NCI-H345 (cell line): Measurements from ENCODE around the gene XAB2.

Experiments
- DNase-seq: peaks from one replicate; lab custom pipeline; 2025; lab: John Stamatoyannopoulos, UW

The XAB2 gene

DNA sequence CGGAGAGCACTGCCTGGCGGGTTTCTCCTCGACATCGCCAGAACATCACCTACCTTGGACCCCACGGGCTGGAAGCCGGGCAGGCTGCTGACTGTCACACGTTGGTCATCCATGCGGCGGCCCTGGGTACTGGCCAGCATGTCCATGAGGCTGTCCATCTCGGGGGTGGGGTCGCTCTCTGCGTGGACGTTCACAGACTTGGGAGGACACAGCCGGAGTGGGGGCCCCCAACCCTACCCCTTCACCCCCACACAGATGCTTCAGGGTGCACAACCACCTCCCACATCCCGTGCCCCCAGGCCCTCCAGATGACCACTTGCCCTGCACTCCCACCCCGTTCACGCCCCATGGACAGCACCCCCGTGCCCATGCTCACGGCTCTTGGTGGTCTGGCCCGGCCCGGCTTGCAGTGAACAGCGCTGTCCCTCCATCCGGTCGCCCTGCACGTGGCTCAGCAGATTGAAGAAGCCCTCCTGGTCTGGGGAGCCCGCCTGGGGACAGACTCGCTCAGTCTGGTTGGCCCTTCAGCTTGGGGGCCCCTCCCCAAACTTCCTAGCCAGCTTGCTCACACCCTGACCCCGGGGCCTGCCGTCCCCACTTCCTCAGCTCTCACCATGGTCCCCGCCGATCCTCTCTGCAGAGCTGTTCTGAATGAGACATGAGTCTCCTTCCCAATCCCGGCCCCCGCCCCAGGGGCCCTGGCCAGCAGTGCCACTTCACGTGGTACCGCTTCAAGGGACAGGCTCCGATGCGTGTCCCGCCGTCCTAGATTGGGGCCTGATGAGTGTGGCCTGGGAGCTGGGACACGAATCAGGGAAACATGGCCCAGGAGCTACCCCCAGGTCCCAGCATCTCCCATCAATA, 3.2 kb upstream of the XAB2 start:
- no peak for DNase-seq

- no peak for DNase-seq
Measured at GRCh38 chr19:7631577-7631976, 2.2 kb upstream of the XAB2 start.

- DNase-seq: no peak
Measured at GRCh38 chr19:7628589-7629311, 595 bp downstream of the XAB2 start.

DNA sequence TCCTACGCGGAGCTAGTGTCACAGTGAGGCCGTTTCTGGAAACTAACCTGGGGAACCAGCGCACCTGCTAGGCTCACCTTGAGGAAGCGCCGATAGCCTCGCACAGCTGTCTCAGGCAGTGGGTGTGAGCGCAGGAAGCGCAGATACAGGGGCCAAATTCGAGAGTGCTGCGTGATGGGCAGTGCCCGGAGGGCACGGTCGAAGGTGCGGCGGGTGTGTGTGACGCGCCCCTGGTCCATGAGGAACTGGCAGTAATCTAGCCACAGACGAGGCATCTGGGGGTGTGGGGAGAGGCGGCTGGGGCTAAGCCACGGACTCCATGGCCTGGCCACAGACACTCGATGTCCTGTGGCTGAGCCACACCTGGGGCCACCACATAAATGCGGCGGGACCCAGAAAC, 2.2 kb downstream of the XAB2 start:
- DNase-seq: no peak

DNA sequence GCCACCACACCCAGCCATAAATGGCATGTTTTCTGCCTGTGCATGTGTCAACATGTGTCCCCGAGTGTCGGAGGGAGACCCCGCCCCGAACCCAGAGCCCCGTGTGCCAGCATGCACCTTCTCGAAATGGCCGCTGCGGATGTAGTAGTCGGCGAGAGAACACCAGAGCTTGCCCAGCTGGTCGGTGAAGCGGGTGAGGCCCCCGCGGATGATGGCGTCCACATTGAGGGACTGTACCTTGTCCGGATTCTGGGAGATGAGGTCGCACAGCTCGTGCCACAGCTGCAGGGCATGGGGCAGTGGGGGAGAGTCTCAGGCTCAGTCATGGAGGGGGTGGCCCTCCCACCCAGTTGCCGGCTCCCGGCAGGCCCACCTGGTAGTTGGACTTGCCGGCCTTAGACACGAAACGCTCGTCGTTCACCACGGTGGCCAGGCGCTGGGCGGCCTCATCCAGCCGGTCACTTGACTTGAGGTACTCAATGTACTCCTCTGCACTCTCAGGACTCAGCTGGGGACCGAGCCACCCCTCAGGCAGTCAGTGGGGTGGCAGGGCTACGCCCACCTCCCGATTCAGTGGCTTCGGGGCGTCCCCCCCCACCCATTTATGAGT, 3.5 kb downstream of the XAB2 start:
- DNase-seq: no peak

DNA sequence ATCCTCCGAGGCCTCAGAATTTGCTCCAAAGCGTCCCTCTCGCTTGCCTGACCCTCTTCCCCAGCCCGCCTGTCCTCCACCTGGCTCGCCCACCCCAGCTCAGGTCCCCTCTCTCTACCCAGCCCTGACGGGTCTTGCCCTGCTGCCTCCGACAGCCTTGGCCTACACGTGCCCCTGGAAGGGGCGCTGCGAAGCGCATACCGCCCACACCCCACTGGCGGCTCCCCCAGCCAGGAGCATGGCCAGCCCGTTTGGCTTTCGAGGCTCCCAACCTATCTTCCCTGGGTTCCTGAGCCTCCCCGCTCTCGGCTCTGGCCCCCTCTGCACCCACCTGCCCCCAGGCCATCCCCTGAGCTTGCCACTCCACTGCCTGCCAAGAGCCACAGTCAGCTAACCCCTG, 4.5 kb downstream of the XAB2 start:
- DNase-seq: no peak

- DNase-seq: no peak
Measured at GRCh38 chr19:7623725-7624603, 5.4 kb downstream of the XAB2 start.

DNA sequence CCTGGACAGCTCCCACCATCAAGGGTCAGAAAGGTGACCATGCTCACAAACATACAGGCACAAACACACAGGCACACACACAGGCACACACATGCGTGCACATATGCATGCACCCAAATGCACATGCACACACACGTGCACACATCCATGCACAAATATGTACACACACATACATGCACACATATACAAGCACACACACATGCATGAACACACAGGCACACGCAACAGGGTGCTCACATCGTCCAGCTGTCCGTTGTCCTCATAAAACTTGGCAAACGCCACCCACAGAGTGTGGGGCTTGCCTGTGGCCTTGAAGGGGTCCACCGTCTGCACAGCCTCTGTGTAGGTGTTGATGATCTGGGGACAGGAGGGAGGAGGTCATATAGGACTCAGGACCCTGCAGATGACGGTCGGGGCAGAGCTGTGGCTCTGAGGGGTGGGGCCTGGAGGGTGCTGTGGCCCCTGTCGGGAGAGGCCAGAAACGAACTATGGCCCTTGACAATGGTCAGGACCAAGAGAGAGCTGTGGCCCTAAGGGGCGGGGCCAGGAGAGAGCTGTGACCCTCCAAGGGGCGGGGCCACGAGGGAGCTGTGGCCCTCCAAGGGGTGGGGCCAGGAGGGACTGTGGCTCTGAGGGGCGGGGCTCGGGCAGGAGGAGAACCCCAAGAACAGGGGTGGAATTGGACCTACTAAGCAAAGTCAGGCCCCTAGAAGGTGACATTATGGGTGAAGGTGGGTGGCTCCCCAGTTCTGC, 6.2 kb downstream of the XAB2 start:
- no peak for DNase-seq

DNA sequence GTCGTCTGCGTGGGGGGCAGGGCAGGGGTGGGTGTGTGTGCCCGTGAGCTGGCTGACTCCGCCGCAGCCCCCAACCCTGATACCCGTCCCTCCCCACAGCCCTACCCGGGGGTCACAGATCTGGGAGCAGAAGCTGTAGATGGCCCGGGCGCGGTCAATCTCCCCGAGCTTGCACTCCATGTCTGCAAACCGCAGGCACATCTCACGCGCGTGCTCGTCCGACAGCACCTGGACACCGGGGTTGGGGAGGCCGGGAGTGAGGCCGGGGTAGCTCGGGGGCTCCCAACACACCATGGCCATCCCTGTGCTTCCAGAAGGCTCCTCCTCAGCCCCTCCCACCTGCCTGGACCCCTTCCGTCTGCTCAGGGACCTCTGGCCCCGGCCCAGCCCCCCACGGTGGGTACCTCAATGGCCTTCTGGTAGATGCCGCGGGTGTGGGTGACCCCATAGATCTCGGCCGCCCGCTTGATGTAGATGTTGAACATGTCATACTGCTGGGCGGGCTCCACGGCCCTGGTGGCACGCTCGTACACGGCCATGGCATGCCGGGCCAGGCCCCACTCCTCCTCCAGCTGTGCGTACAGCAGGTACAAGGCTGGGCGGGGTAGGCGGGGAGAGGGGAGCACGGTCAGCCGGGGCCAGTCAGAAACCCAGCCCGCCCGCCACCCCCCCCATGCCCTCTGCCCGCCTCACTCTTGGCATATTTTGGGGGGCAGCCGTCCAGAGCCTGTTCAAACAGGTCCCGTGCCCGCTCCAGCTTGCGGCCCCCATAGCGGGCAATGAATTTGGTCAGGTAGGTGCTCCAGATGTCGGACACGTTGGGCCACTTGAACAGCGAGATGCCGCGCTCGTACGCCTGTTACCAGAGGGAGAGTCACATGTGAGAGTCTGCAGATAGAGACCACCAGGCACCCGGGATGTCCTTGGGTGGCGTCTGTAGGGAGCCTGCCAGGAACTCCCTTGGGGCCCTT, 8.6 kb downstream of the XAB2 start:
- DNase-seq: no peak

DNA sequence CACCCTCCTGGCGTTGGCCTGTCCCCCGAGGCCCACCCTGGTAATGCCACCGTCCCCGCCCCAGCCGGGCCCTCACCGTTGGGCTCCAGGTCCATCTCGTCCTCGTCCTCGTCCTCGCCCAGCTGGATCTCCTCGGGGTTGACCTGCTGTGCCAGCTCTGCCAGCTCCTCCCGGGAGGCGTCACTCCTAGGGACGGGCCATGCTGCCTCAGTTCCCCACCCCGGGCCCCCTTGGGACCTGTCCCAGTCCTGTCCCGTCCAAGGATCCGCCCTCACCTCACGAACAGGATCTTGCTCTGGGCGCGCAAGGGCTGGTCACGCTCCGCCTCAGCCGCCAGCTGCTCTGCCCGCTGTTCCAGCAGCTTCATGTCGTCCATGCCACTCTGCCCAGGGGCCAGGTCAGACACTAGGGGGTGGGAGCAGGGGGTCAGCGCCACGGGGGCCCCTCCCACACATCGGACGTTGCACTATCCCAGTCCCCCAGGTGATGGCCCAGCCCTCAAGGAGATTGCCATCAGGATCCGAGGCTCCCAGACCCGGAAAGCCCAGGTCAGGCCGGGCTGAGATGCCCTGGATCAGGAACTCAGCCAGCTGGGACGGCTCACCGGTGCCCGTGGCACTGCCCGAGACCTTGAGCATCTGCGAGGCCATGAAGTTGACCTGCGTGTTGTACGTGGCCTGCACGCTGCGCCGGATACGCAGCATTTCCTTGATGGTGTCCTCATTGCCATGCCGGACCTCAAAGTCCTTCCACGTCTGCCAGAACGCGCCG, 9.5 kb downstream of the XAB2 start:
- no peak for DNase-seq

DNA sequence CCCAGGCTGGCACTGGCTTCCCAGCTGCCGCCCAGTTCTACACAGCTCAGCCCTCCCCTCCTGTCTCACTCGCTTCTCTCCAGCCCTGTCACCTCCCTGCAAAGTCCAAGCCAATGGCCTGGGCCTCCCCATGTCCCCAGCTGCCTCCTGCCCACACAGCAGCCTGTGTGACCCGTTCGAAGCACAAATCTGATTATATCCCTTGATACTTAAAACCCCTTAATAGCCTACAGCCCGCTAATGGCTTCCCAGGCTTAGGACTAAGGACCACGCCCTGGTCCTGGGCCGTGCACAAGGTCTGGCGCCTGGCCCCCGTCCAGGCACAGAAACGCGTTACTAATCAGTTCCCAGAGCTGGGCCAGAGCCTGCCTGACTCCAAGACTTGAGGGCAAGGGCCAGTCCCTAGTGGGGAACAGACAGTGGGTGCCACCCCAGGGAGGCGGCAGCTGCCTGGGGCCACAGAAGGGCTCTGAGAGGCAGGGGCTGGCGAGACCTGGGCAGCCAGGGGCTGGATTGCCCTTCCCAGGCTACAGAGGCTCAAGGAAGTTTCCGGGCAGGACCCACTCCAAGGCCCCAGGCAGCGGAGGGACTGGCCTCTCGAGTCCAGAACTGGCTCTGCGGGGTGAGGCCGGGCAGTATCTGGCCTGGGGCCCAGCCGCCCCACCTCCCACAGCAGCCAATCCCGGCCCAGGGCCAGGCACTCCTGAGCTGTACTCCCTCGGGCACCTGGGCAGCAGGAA, 10.4 kb downstream of the XAB2 start:
- DNase-seq: no peak

DNA sequence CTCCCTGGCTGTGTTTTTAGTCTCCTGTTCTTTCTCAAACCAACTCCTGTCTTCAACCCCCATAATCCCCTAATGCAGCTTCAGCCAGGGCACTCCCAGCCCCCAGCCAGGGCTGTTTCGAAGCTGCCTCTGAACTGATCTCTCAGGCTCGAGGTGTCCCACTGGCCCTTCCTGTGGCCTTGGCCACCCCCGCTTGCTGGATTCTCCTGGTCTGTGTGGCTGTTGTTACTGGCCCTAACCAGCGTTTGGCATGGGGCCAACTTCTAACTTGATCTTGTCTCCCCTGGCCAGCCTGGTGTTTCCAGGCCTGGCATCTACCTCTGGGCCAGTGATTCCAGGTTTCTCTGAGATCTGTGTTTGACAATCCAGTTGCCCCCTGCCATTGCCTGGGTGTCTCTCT, 11.0 kb downstream of the XAB2 start:
- no peak for DNase-seq

GRCh38 chr19:7617735-7618134, 11.6 kb downstream of the XAB2 start:
- DNase-seq: no peak

- DNase-seq: no peak
Measured at GRCh38 chr19:7617172-7617571, 12.2 kb downstream of the XAB2 start.

DNA sequence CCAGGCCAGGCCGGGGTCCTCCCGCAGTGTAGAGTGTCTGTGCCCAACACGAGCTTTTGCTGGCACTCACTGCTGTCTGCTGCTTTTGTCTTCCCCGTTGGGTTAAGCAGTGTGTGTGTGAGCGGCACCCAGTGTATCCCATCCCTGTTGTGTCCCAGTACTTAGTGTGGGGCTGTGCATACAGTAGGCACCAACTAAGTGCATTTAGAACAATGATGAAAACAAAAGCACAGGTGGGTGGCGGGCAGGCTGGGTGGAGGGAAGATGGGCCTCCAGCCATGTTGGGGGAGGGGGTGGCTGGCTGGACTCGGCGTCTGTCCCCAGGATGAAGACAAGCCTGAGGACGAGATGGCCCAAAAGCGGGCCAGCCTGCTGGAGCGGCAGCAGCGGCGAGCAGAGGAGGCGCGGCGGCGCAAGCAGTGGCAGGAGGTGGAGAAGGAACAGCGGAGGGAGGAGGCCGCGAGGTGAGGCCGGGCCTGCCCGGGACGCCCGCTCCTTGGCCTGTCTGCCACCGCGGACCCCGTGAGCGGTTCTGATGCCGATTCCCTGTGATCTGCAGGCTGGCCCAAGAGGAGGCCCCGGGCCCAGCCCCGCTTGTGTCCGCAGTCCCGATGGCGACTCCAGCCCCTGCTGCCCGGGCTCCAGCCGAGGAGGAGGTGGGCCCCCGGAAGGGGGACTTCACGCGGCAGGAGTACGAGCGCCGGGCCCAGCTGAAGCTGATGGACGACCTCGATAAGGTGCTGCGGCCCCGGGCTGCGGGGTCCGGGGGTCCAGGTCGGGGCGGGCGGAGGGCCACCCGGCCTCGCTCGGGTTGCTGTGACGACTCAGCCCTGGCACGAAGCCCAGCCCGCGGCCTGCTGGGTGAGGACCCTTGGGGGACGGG, 14.2 kb downstream of the XAB2 start:
- DNase-seq: no peak

- DNase-seq: no peak
Measured at GRCh38 chr19:7612282-7613274, 16.8 kb downstream of the XAB2 start.
